BJ (cell line): ENCODE data around the gene SSTR1. TPM values are rescaled to one million over a fixed set of nuclear protein-coding genes. Genes with fewer than 3 reads are reported as not detected.

ENCODE experiments used
- CTCF ChIA-PET: fragments of 350-600 bp; formaldehyde crosslinking; extraction: SDS; loops from one replicate; lab custom pipeline; 2021; ENCODE audit warnings: antibody characterized with exemption, inconsistent platforms; lab: Yijun Ruan, JAX
- POLR2A ChIA-PET: fragments of 300-600 bp; sonication (Branson Sonifier 250); formaldehyde crosslinking; extraction: SDS; loops from one replicate; lab custom pipeline; 2021; ENCODE audit warnings: antibody characterized with exemption; lab: Charles Lee
- DNase-seq: peaks from one replicate; pipeline ENCODE4 v3.0.0-alpha.2; 2011; ENCODE audit warnings: low read depth
- H3K27me3 ChIP-seq: 2 replicates; pipeline ENCODE4 v1.6.0; 2011; ENCODE audit warnings: low read length; ENCODE audit not compliant: control insufficient read depth, insufficient read depth
- H3K36me3 ChIP-seq: 2 replicates; pipeline ENCODE4 v1.5.1; 2011; ENCODE audit warnings: low read length; ENCODE audit not compliant: control insufficient read depth, insufficient read depth
- H3K4me3 ChIP-seq: 2 replicates; pipeline ENCODE4 v1.5.1; 2011; ENCODE audit warnings: low read depth, mild to moderate bottlenecking, control low read depth, low read length
- CTCF ChIP-seq: IDR thresholded peaks from 2 replicates; pipeline ENCODE4 v1.5.1; 2011; ENCODE audit warnings: low read depth, mild to moderate bottlenecking, control low read depth, inconsistent platforms, low read length, moderate library complexity; ENCODE audit not compliant: insufficient read depth
- polyA plus RNA-seq: library from polyadenylated mRNA; depleted of rRNA; stranded (reverse); fragments of >200 nt; gene quantifications from 2 replicates; pipeline ENCODE4 v1.2.3, GENCODE V29; 2011; rRNA removed

SSTR1 gene
- polyA plus RNA-seq, 1 experiment: 55.9 TPM

- Histone ChIP-seq H3K4me3 (peak within 1 kb of the TSS; percentile 29), H3K27me3 (0 out of 2 replicates have a peak, but pooled peaks cover 1% of the 10 kb centered on the region), H3K36me3 (no peaks in the 10 kb centered on the region)
- POLR2A ChIA-PET: no interaction called here
- no peak for TF ChIP-seq CTCF
- DNase-seq: no peak
- CTCF ChIA-PET: interaction anchor here (0.8 kb wide), 1 partner anchor 12 kb away, joined by 3 read pairs; no protein-coding TSS in a partner anchor
These were observed 48.2 kb downstream of the SSTR1 start, which contains the start of gene CLEC14A for GRCh38 chr14:38255673-38256532. Gene CLEC14A, minus strand, starts transcription at chr14:38256093. Its CDS starts 71 bp downstream, at chr14:38256022.

GRCh38 chr14:38256533-38256840 lies 48.8 kb downstream of the SSTR1 start:
- H3K4me3 ChIP-seq: no peak overlapping the region
- ChIA-PET CTCF (no interaction called here), POLR2A (no interaction called here)
- no peaks in the 10 kb centered on the region for H3K36me3 ChIP-seq
- no peak for DNase-seq
- TF ChIP-seq CTCF: no peak
- H3K27me3 ChIP-seq: 0 out of 2 replicates have a peak, but pooled peaks cover 1% of the 10 kb centered on the region

DNA sequence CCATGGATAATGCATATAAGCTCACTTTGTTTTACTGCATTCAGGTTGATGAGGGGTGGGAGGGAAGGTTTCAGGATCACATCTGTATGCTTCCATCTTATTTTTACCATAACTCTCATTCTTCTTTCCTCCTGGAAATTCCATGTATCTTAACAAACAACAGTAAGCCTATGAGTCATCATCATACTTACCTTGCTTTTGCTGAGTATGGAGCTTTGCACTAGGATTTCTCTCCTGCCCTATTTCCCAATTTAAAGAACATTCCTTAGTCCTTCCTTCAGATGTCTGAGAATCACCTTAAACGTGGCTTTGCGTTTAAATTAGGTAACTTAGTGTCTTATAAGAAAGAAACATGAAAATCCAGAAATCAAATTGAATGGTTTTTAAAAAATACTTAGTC lies 49.8 kb downstream of the SSTR1 start:
- 0 out of 2 replicates have a peak, but pooled peaks cover 1% of the 10 kb centered on the region for H3K27me3 ChIP-seq
- no peak overlapping the region for H3K4me3 ChIP-seq
- no peak for TF ChIP-seq CTCF
- no peaks in the 10 kb centered on the region for H3K36me3 ChIP-seq
- no peak for DNase-seq
- POLR2A ChIA-PET: no interaction called here
- CTCF ChIA-PET: no interaction called here

- DNase-seq: no peak
- no peaks in the 10 kb centered on the region for H3K27me3 ChIP-seq
- ChIA-PET CTCF (no interaction called here), POLR2A (no interaction called here)
- TF ChIP-seq CTCF: no peak
- H3K36me3 ChIP-seq: no peaks in the 10 kb centered on the region
- H3K4me3 ChIP-seq: no peak overlapping the region
These were observed 53.9 kb downstream of the SSTR1 start for GRCh38 chr14:38261620-38262019.

Other genes with a start within 250 kb of the SSTR1 start
- gene CLEC14A, start 48.2 kb downstream of the SSTR1 start, polyA plus RNA-seq: 0.12 and 0.23 TPM in 2 replicates